ENCODE results near the gene PHF12. TPM values are rescaled to one million over a fixed set of nuclear protein-coding genes. Genes with fewer than 3 reads are reported as not detected.

PHF12 gene
- polyA plus RNA-seq, 2 of the 4 experiments (the other 2 are of a cell fraction), result 25.3 to 29.9 TPM

- ChIA-PET CTCF (interaction anchor here (0.6 to 15.4 kb wide), 11 partner anchors 7 to 231 kb away, joined by 3 to 1025 read pairs (median 4); partner anchors contain the start of gene TLCD1), POLR2A (no interaction called here)
- ATAC-seq (no peak), DNase-seq (ENCODE audit: low read depth in 1 of 2, low spot score in 1 of 2) (no peak), FAIRE-seq (no peak)
- no peak overlapping the region for H3K27ac ChIP-seq
- 79% methylated on average over 7 of the region's 7 CpGs for WGBS (ENCODE audit: missing lambda C conversion rate)
- H3K4me2 ChIP-seq, result no peak overlapping the region
- peaks cover 5% of the 10 kb centered on the region for H3K4me1 ChIP-seq
- no peaks in the 10 kb centered on the region for H3K9me3 ChIP-seq
- H3K4me3 ChIP-seq, result no peak overlapping the region
- TF ChIP-seq EHMT2 (IDR thresholded peaks at IDR 0.05; ENCODE audit: low read depth) (no peak), HOXA7 (CRISPR knock-in tag; IDR thresholded peaks at IDR 0.05) (no peak), NFE2L2 (conservative IDR thresholded peaks at IDR 0.05; ENCODE audit: low read length) (no peak), SREBF2 (IDR thresholded peaks at IDR 0.05) (no peak), RFX5 (IDR thresholded peaks at IDR 0.05) (no peak), CBX2 (IDR thresholded peaks at IDR 0.05; ENCODE audit: borderline replicate concordance, low read depth) (no peak), PHF8 (IDR thresholded peaks at IDR 0.05; ENCODE audit: borderline replicate concordance, low read depth) (no peak), NR3C1 (IDR thresholded peaks at IDR 0.05) (no peak), MAZ (IDR thresholded peaks at IDR 0.05; ENCODE audit: borderline replicate concordance, low read depth, low read length) (no peak)
These were observed 6.7 kb upstream of the PHF12 start for GRCh38 chr17:28957992-28958355.

- ChIA-PET POLR2A (no interaction called here), CTCF (interaction anchor here (0.6 to 15.4 kb wide), 15 partner anchors 8 to 231 kb away, joined by 3 to 1025 read pairs (median 3); partner anchors contain the start of gene TLCD1)
- Histone ChIP-seq H3K4me1 (peaks cover 8% of the 10 kb centered on the region), H3K27ac (no peak overlapping the region), H3K4me2 (no peak overlapping the region), H3K9me3 (no peaks in the 10 kb centered on the region), H3K4me3 (no peak overlapping the region)
- ATAC-seq, result no peak
- WGBS (ENCODE audit: missing lambda C conversion rate), result 81% methylated on average over 13 of the region's 13 CpGs
- FAIRE-seq, result no peak
- no peak for TF ChIP-seq RNF2 (IDR thresholded peaks at IDR 0.05; ENCODE audit: borderline replicate concordance, low read depth)
- TF ChIP-seq HES2 (IDR thresholded peaks at IDR 0.05), result no peak
- no peak for TF ChIP-seq POLR2A (IDR thresholded peaks at IDR 0.05; ENCODE audit: low read length)
- no peak for TF ChIP-seq HMGXB4 (CRISPR knock-in tag; IDR thresholded peaks at IDR 0.05; ENCODE audit: borderline replicate concordance)
- TF ChIP-seq SMC3 (IDR thresholded peaks at IDR 0.05), result no peak
- TF ChIP-seq MAX (IDR thresholded peaks at IDR 0.05), result no peak
- no peak for TF ChIP-seq HOXB5 (CRISPR knock-in tag; IDR thresholded peaks at IDR 0.05)
- no peak for TF ChIP-seq FOSL2 (IDR thresholded peaks at IDR 0.05)
- no peak for TF ChIP-seq FOSL2 (CRISPR knock-in tag; IDR thresholded peaks at IDR 0.05)
- no peak for TF ChIP-seq MYC (IDR thresholded peaks at IDR 0.05; ENCODE audit: borderline replicate concordance, low read length)
- no peak for DNase-seq (ENCODE audit: low read depth in 1 of 2, low spot score in 1 of 2)
These were observed 6.1 kb upstream of the PHF12 start for GRCh38 chr17:28957277-28957991.

- FAIRE-seq, result no peak
- CTCF ChIA-PET, result interaction anchor here (0.9 to 15.4 kb wide), 12 partner anchors 8 to 230 kb away, joined by 3 to 1025 read pairs (median 4); partner anchors contain the start of gene TLCD1
- TF ChIP-seq MAFK (IDR thresholded peaks at IDR 0.05; ENCODE audit: partially characterized antibody) (no peak), JUNB (IDR thresholded peaks at IDR 0.05) (no peak), EHF (CRISPR knock-in tag; IDR thresholded peaks at IDR 0.05) (no peak), MYC (IDR thresholded peaks at IDR 0.05; ENCODE audit: borderline replicate concordance, low read length) (no peak), TFCP2L1 (CRISPR knock-in tag; IDR thresholded peaks at IDR 0.05) (no peak), ZC3H11A (IDR thresholded peaks at IDR 0.05) (no peak), REST (IDR thresholded peaks at IDR 0.05) (no peak)
These were observed 5.5 kb upstream of the PHF12 start for GRCh38 chr17:28956861-28957260.

More at GRCh38 chr17:28956861-28957260, 5.5 kb upstream of the PHF12 start:
- Histone ChIP-seq H3K4me2 (no peak overlapping the region), H3K27ac (no peak overlapping the region), H3K9me3 (no peaks in the 10 kb centered on the region), H3K4me1 (peaks cover 8% of the 10 kb centered on the region), H3K4me3 (no peak overlapping the region)
- POLR2A ChIA-PET, result no interaction called here
- 55% methylated on average over 2 of the region's 3 CpGs for WGBS (ENCODE audit: missing lambda C conversion rate)
- no peak for DNase-seq (ENCODE audit: low read depth in 1 of 2, low spot score in 1 of 2)
- no peak for ATAC-seq

Data from A549 (cell line).